PC-9 (cell line): Measurements from ENCODE around the gene ATRNL1. TPM values are rescaled to one million over a fixed set of nuclear protein-coding genes. Genes with fewer than 3 reads are reported as not detected.

Source experiments
- BruUV-seq: library from RNA; stranded (reverse); fragments of 400-500 nt; replicated peaks from 2 replicates; lab custom pipeline; 2021; lab: Mats Ljungman, UMichigan
- CTCF ChIA-PET: fragments of 300-600 bp; sonication (Branson Sonifier 250); formaldehyde crosslinking; loops from one replicate; lab custom pipeline; 2022; ENCODE audit warnings: antibody characterized with exemption; lab: Charles Lee
- POLR2A ChIA-PET: fragments of 300-600 bp; sonication (Branson Sonifier 250); formaldehyde crosslinking; loops from one replicate; lab custom pipeline; 2022; ENCODE audit warnings: antibody characterized with exemption; ENCODE audit not compliant: unreplicated experiment; lab: Charles Lee
- DNase-seq, 2 experiments: peaks; one replicate each; pipeline versions ENCODE4 v3.0.0 to v3.0.0-alpha.2; 2015 to 2022; ENCODE audit warnings: mixed read lengths in 1 of 2
- H2AFZ ChIP-seq: fragments of 200-600 bp; sonication (generic); 2 replicates; pipeline ENCODE4 v1.8.1; 2017; ENCODE audit warnings: antibody characterized with exemption
- H3F3A ChIP-seq: fragments of 200-600 bp; sonication (generic); 2 replicates; pipeline ENCODE4 v1.8.1; 2017; ENCODE audit warnings: antibody characterized with exemption, mild to moderate bottlenecking, low read depth; ENCODE audit not compliant: insufficient read depth
- H3K27ac ChIP-seq: fragments of 200-600 bp; sonication (generic); 2 replicates; pipeline ENCODE4 v1.6.1; 2016; ENCODE audit warnings: mixed run types
- H3K27me3 ChIP-seq: fragments of 200-600 bp; sonication (generic); 2 replicates; pipeline ENCODE4 v1.6.1; 2016; ENCODE audit warnings: low read depth, mixed run types; ENCODE audit not compliant: insufficient read depth
- H3K36me3 ChIP-seq: fragments of 200-600 bp; sonication (generic); 2 replicates; pipeline ENCODE4 v1.6.1; 2016; ENCODE audit warnings: low read depth, mixed run types
- H3K4me1 ChIP-seq: fragments of 200-600 bp; sonication (generic); replicated peaks from 2 replicates; pipeline ENCODE4 v1.6.1; 2016; ENCODE audit warnings: mixed run types; ENCODE audit not compliant: insufficient read depth
- H3K4me2 ChIP-seq: fragments of 200-600 bp; sonication (generic); 2 replicates; pipeline ENCODE4 v1.6.1; 2017; ENCODE audit warnings: mixed run types
- H3K4me3 ChIP-seq: fragments of 200-600 bp; sonication (generic); 2 replicates; pipeline ENCODE4 v1.6.1; 2016; ENCODE audit warnings: mixed run types
- H3K79me2 ChIP-seq: fragments of 200-600 bp; sonication (generic); 2 replicates; pipeline ENCODE4 v1.6.1; 2017; ENCODE audit warnings: low read depth, mixed run types
- H3K9me2 ChIP-seq: fragments of 200-600 bp; sonication (generic); 2 replicates; pipeline ENCODE4 v1.8.1; 2017; ENCODE audit warnings: mild to moderate bottlenecking; ENCODE audit not compliant: insufficient read depth
- H3K9me3 ChIP-seq: fragments of 200-600 bp; sonication (generic); 2 replicates; pipeline ENCODE4 v1.8.1; 2016; ENCODE audit warnings: low read depth; ENCODE audit not compliant: insufficient read depth
- H4K20me1 ChIP-seq: fragments of 200-600 bp; sonication (generic); 2 replicates; pipeline ENCODE4 v1.8.1; 2017; ENCODE audit not compliant: insufficient read depth
- CTCF ChIP-seq: fragments of 200-600 bp; sonication (generic); conservative IDR thresholded peaks from 2 replicates; pipeline ENCODE4 v1.6.1; 2017; ENCODE audit warnings: mixed run types, antibody characterized with exemption, mild to moderate bottlenecking, moderate library complexity
- EZH2 ChIP-seq: fragments of 200-600 bp; sonication (generic); IDR thresholded peaks from 2 replicates; pipeline ENCODE4 v1.8.0; 2017; ENCODE audit warnings: antibody characterized with exemption, low read depth
- intact Hi-C: fragments of 100-400 bp; cut with micrococcal nuclease; formaldehyde crosslinking; loops from one replicate; pipeline ENCODE4 v1.10.0; 2022; ENCODE audit not compliant: unreplicated experiment
- total RNA-seq: library from RNA; stranded (reverse); gene quantifications from 2 replicates; pipeline ENCODE4 v1.2.3, GENCODE V29; 2021

Gene ATRNL1
- total RNA-seq, 1 experiment from 2014 or later = not detected

DNA sequence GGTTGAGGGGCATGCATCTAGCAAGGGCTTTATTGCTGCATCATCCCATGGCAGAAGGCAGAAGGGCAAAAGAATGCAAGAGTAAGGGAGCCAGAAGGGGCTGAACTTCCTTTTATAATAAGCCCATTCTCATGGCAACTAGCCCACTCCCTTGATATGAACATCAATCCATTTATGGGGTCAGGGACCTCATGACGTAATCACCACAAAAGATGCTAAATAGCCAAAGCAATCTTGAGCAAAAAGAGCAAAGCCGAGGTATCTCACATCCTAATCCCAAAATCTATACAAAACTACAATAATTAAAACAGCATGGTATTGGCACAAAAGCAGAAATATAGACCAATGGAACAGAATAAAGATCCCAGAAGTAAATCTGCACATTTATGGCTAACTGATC is 499.9 kb downstream of the ATRNL1 start:
- Histone ChIP-seq H3K4me3 (no peak overlapping the region), H2AFZ (no peak overlapping the region), H3K4me2 (no peak overlapping the region), H3K36me3 (no peaks in the 10 kb centered on the region), H3F3A (no peaks in the 10 kb centered on the region), H3K4me1 (no peaks in the 10 kb centered on the region), H3K9me2 (no peaks in the 10 kb centered on the region), H3K27ac (no peak overlapping the region), H4K20me1 (no peaks in the 10 kb centered on the region), H3K79me2 (no peaks in the 10 kb centered on the region), H3K27me3 (no peaks in the 10 kb centered on the region), H3K9me3 (no peaks in the 10 kb centered on the region)
- intact Hi-C loops = no loop called here
- TF ChIP-seq EZH2 = no peak
- TF ChIP-seq CTCF = no peak
- ChIA-PET POLR2A (no interaction called here), CTCF (no interaction called here)
- DNase-seq = no peak
- no TSS peak for BruUV-seq

- Histone ChIP-seq H3F3A (no peaks in the 10 kb centered on the region), H3K27ac (no peak overlapping the region), H3K4me2 (no peak overlapping the region), H3K36me3 (no peaks in the 10 kb centered on the region), H3K79me2 (no peaks in the 10 kb centered on the region), H3K4me3 (no peak overlapping the region), H3K27me3 (no peaks in the 10 kb centered on the region), H3K9me3 (no peaks in the 10 kb centered on the region), H2AFZ (no peak overlapping the region), H3K4me1 (no peaks in the 10 kb centered on the region), H3K9me2 (no peaks in the 10 kb centered on the region), H4K20me1 (no peaks in the 10 kb centered on the region)
- TF ChIP-seq EZH2 = no peak
- no peak for TF ChIP-seq CTCF
- BruUV-seq = no TSS peak
- CTCF ChIA-PET = no interaction called here
- no peak for DNase-seq
- intact Hi-C loops = no loop called here
- POLR2A ChIA-PET = no interaction called here
Observed at GRCh38 chr10:115604627-115605026, 511.5 kb downstream of the ATRNL1 start.

GRCh38 chr10:115606086-115606485 is 512.9 kb downstream of the ATRNL1 start:
- no peaks in the 10 kb centered on the region for H4K20me1 ChIP-seq
- no peaks in the 10 kb centered on the region for H3K36me3 ChIP-seq
- no peak overlapping the region for H2AFZ ChIP-seq
- DNase-seq = no peak
- H3K9me2 ChIP-seq = no peaks in the 10 kb centered on the region
- no peaks in the 10 kb centered on the region for H3K9me3 ChIP-seq
- no peaks in the 10 kb centered on the region for H3K4me1 ChIP-seq
- BruUV-seq = no TSS peak
- ChIA-PET CTCF (no interaction called here), POLR2A (no interaction called here)
- no peak overlapping the region for H3K4me3 ChIP-seq
- H3K27ac ChIP-seq = no peak overlapping the region
- H3K27me3 ChIP-seq = no peaks in the 10 kb centered on the region
- TF ChIP-seq EZH2 (no peak), CTCF (no peak)
- no peak overlapping the region for H3K4me2 ChIP-seq
- no peaks in the 10 kb centered on the region for H3K79me2 ChIP-seq
- H3F3A ChIP-seq = no peaks in the 10 kb centered on the region
- intact Hi-C loops = no loop called here
